Lower leg skin (tissue), 4 donors: ENCODE results near the gene DPRX. TPM values are rescaled to one million over a fixed set of nuclear protein-coding genes. Genes with fewer than 3 reads are reported as not detected.

ENCODE experiments used
- DNase-seq, 2 donors: peaks; one replicate each; pipeline ENCODE4 v3.0.0-alpha.2; 2019; ENCODE audit warnings: low spot score in 2 of 2
- H3K4me3 ChIP-seq: fragments of 200-600 bp; sonication (generic); 2 replicates; pipeline ENCODE4 v1.5.1; 2017; ENCODE audit warnings: mild to moderate bottlenecking, low read depth; ENCODE audit not compliant: poor library complexity, severe bottlenecking
- CTCF ChIP-seq, 3 donors: fragments of 450-650 bp; IDR thresholded peaks; one replicate each; pipeline ENCODE4 v1.5.1; 2016; ENCODE audit warnings: antibody characterized with exemption in 3 of 3, mild to moderate bottlenecking in 3 of 3, moderate library complexity in 2 of 3
- POLR2A ChIP-seq, 2 donors: fragments of 450-650 bp; IDR thresholded peaks; one replicate each; pipeline ENCODE4 v1.6.1; 2016 to 2017; ENCODE audit warnings: antibody characterized with exemption in 2 of 2, mild to moderate bottlenecking in 1 of 2, moderate library complexity in 1 of 2
- WGBS, 2 donors: methylation state at CpG; one replicate each; pipeline ENCODE4 v1.1.5; 2018; 5-methylcytosine and 5-hydroxymethylcytosine counted together
- intact Hi-C: fragments of 100-400 bp; cut with DNase I; formaldehyde crosslinking; loops from one replicate; pipeline ENCODE4 v1.15.0; 2023; ENCODE audit warnings: low total_unique reads
- total RNA-seq, 4 donors: library from RNA; depleted of rRNA; stranded (reverse); fragments of >200 nt; gene quantifications; one replicate each; pipeline ENCODE4 v1.1.0, GENCODE V29; 2016

The DPRX gene, protein sequence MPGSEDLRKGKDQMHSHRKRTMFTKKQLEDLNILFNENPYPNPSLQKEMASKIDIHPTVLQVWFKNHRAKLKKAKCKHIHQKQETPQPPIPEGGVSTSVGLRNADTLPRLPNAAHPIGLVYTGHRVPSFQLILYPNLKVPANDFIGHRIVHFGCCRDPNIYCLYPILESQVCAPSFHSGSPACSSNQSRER
- total RNA-seq, result not detected

GRCh38 chr19:53631949-53632407, at the start of gene DPRX:
Gene DPRX, plus strand, starts transcription at chr19:53631999. Its CDS starts 108 bp downstream, at chr19:53632107.
- H3K4me3 ChIP-seq, result no peak within 1 kb of the TSS
- intact Hi-C loops, result no loop called here
- 88 to 90% methylated on average over 17 of the region's 17 CpGs for WGBS, 2 donors
- no peak for DNase-seq
- no peak for TF ChIP-seq CTCF (IDR thresholded peaks at IDR 0.05)

DNA sequence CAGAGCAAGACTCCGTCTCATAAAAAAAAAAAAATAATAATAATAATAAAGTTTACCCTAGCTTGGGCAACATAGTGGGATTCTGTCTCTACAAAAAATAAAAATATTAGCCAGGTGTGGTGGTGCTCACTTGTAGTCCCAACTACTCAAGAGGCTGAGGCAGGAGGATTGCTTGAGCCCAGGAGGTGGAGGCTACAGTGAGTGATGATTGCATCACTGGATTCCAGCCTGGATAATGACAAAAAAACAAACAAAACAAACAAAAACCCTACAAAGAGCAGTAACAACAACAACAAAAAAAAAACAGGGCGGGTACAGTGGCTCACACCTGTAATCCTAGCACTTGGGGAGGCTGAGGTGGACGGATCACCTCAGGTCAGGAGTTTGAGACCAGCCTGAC, 48.6 kb upstream of the DPRX start:
- DNase-seq, result no peak
- 89 to 97% methylated on average over 3 of the region's 3 CpGs for WGBS, 2 donors
- H3K4me3 ChIP-seq, result no peak overlapping the region
- no peak for TF ChIP-seq POLR2A (IDR thresholded peaks at IDR 0.05)
- no peak for TF ChIP-seq CTCF (IDR thresholded peaks at IDR 0.05)
- intact Hi-C loops, result no loop called here

DNA sequence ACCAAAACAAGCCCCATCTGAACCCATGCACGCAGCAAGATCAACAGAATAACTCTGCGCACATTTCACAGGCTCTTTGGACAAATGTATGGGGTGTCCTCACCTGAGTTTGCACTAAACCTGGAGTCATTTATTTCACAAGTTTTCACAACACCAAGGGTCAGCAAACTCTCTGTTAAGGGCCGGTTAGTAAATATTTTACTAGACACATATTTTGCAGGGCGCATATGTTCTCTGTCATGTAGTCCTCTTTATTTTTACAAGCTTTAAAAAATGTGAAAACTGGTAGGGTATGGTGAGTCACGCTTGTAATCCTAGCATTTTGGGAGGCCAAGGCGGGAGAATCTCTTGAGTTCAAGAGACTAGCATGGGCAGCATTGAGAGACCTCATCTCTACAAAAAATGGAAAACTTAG, 45.5 kb upstream of the DPRX start:
- intact Hi-C loops, result no loop called here
- DNase-seq, result no peak
- TF ChIP-seq POLR2A (IDR thresholded peaks at IDR 0.05) (no peak), CTCF (IDR thresholded peaks at IDR 0.05) (no peak)
- 92 to 95% methylated on average over 6 of the region's 6 CpGs for WGBS, 2 donors
- no peak overlapping the region for H3K4me3 ChIP-seq

GRCh38 chr19:53594811-53595509, 36.8 kb upstream of the DPRX start:
- whole genome bisulfite sequencing, 2 donors, result 70% methylated on average over 13 to 14 of the region's 14 CpGs
- no peak for DNase-seq

GRCh38 chr19:53595510-53595867, 36.3 kb upstream of the DPRX start:
- WGBS, 2 donors, result 67 to 84% methylated on average over 8 to 9 of the region's 9 CpGs
- intact Hi-C loops, result no loop called here
- H3K4me3 ChIP-seq, result no peak overlapping the region
- no peak for TF ChIP-seq CTCF (IDR thresholded peaks at IDR 0.05)
- no peak for TF ChIP-seq POLR2A (IDR thresholded peaks at IDR 0.05)
- DNase-seq, result no peak

More at GRCh38 chr19:53594811-53595509, 36.8 kb upstream of the DPRX start:
- intact Hi-C loops, result no loop called here
- H3K4me3 ChIP-seq, result no peak overlapping the region
- TF ChIP-seq POLR2A (IDR thresholded peaks at IDR 0.05), result no peak
- no peak for TF ChIP-seq CTCF (IDR thresholded peaks at IDR 0.05)
